Neural cell (in vitro differentiated cells): ENCODE results near the gene ZC3HAV1. TPM values are rescaled to one million over a fixed set of nuclear protein-coding genes. Genes with fewer than 3 reads are reported as not detected.

Experiments
- H2AFZ ChIP-seq: fragments of 200-600, 300-800 bp; sonication (generic), shearing (Covaris generic); 2 replicates; pipeline ENCODE4 v1.6.0; 2014; ENCODE audit warnings: low read depth, mild to moderate bottlenecking, antibody characterized with exemption, low read length, moderate library complexity
- H3F3A ChIP-seq: fragments of 200-600 bp; shearing (Covaris generic); 2 replicates; pipeline ENCODE4 v1.6.1; 2016; ENCODE audit warnings: mild to moderate bottlenecking, moderate library complexity, mixed read lengths, antibody characterized with exemption, low read length; ENCODE audit not compliant: insufficient read depth, poor library complexity, severe bottlenecking
- H3K27ac ChIP-seq: fragments of 200-600, 300-800 bp; sonication (generic), shearing (Covaris generic); 2 replicates; pipeline ENCODE4 v1.5.1; 2014; ENCODE audit warnings: mild to moderate bottlenecking, low read length, moderate library complexity
- H3K27me3 ChIP-seq: fragments of 300-800, 200-600 bp; sonication (generic), shearing (Covaris generic); 2 replicates; pipeline ENCODE4 v1.6.0; 2014; ENCODE audit warnings: mild to moderate bottlenecking, low read depth, low read length, moderate library complexity; ENCODE audit not compliant: insufficient read depth
- H3K36me3 ChIP-seq: fragments of 300-800, 200-600 bp; sonication (generic), shearing (Covaris generic); 2 replicates; pipeline ENCODE4 v1.5.1; 2014; ENCODE audit warnings: mild to moderate bottlenecking, antibody characterized with exemption, low read length, moderate library complexity; ENCODE audit not compliant: insufficient read depth
- H3K4me2 ChIP-seq: fragments of 300-800, 200-600 bp; sonication (generic), shearing (Covaris generic); 2 replicates; pipeline ENCODE4 v1.6.0; 2014; ENCODE audit warnings: mild to moderate bottlenecking, low read length
- H3K4me3 ChIP-seq: fragments of 300-800, 200-600 bp; sonication (generic), shearing (Covaris generic); 2 replicates; pipeline ENCODE4 v1.5.1; 2014; ENCODE audit warnings: mild to moderate bottlenecking, low read length, moderate library complexity
- H3K79me2 ChIP-seq: fragments of 200-600 bp; shearing (Covaris generic); replicated peaks from 2 replicates; pipeline ENCODE4 v1.6.0; 2014; ENCODE audit warnings: mild to moderate bottlenecking, low read length, moderate library complexity; ENCODE audit not compliant: insufficient read depth
- H3K9ac ChIP-seq: fragments of 300-800, 200-600 bp; sonication (generic), shearing (Covaris generic); 2 replicates; pipeline ENCODE4 v1.6.1; 2016; ENCODE audit warnings: mild to moderate bottlenecking, low read length, mixed read lengths
- H3K9me2 ChIP-seq: fragments of 200-600 bp; shearing (Covaris generic); 2 replicates; pipeline ENCODE4 v1.6.1; 2016; ENCODE audit warnings: mild to moderate bottlenecking, low read length, mixed read lengths; ENCODE audit not compliant: insufficient read depth
- H3K9me3 ChIP-seq: fragments of 200-600, 300-800 bp; sonication (generic), shearing (Covaris generic); 2 replicates; pipeline ENCODE4 v1.6.1; 2016; ENCODE audit warnings: mild to moderate bottlenecking, mixed run types, low read length, moderate library complexity, mixed read lengths
- H4K20me1 ChIP-seq: fragments of 200-600 bp; shearing (Covaris generic); 2 replicates; pipeline ENCODE4 v1.6.1; 2016; ENCODE audit warnings: mild to moderate bottlenecking, mixed run types; ENCODE audit not compliant: insufficient read depth
- EP300 ChIP-seq: fragments of 450-650 bp; conservative IDR thresholded peaks from 2 replicates; pipeline ENCODE4 v1.6.1; 2014; ENCODE audit warnings: antibody characterized with exemption, mild to moderate bottlenecking, moderate library complexity; ENCODE audit not compliant: poor library complexity, severe bottlenecking
- EZH2 ChIP-seq: fragments of 200-600, 300-800 bp; shearing (Covaris generic), sonication (generic); IDR thresholded peaks from 2 replicates; pipeline ENCODE4 v1.6.1; 2014; ENCODE audit warnings: antibody characterized with exemption, low read length, borderline replicate concordance, mild to moderate bottlenecking; ENCODE audit not compliant: insufficient read depth, poor library complexity, severe bottlenecking
- MXI1 ChIP-seq: fragments of 450-650 bp; conservative IDR thresholded peaks from 2 replicates; pipeline ENCODE4 v1.6.1; 2014; ENCODE audit warnings: antibody characterized with exemption, mild to moderate bottlenecking; ENCODE audit not compliant: poor library complexity, severe bottlenecking
- POLR2AphosphoS5 ChIP-seq: IDR thresholded peaks from 2 replicates; pipeline ENCODE4 v1.6.1; 2012
- RAD21 ChIP-seq: fragments of 450-650 bp; conservative IDR thresholded peaks from 2 replicates; pipeline ENCODE4 v1.6.1; 2014; ENCODE audit warnings: antibody characterized with exemption, mild to moderate bottlenecking, moderate library complexity
- SMC3 ChIP-seq: fragments of 450-650 bp; conservative IDR thresholded peaks from 2 replicates; pipeline ENCODE4 v1.6.1; 2014; ENCODE audit warnings: antibody characterized with exemption, mild to moderate bottlenecking, moderate library complexity; ENCODE audit not compliant: poor library complexity
- TAF1 ChIP-seq: IDR thresholded peaks from 2 replicates; pipeline ENCODE4 v1.6.1; 2012; ENCODE audit warnings: low read depth
- polyA plus RNA-seq: library from polyadenylated mRNA; depleted of rRNA; stranded (reverse); fragments of >200 nt; gene quantifications from 2 replicates; pipeline ENCODE4 v1.2.3, GENCODE V29; 2014
- TF ChIP-seq, protein P1 (sequence below): fragments of 450-650 bp; IDR thresholded peaks from 2 replicates; pipeline ENCODE4 v1.5.1; 2014; ENCODE audit warnings: antibody characterized with exemption, mild to moderate bottlenecking, moderate library complexity; ENCODE audit not compliant: poor library complexity, severe bottlenecking
- TF ChIP-seq, protein P2 (sequence below): IDR thresholded peaks from 2 replicates; pipeline ENCODE4 v1.6.1; 2012; ENCODE audit warnings: borderline replicate concordance

Gene ZC3HAV1
- polyA plus RNA-seq, 1 donor from 2014 or later: 0.16 TPM

DNA sequence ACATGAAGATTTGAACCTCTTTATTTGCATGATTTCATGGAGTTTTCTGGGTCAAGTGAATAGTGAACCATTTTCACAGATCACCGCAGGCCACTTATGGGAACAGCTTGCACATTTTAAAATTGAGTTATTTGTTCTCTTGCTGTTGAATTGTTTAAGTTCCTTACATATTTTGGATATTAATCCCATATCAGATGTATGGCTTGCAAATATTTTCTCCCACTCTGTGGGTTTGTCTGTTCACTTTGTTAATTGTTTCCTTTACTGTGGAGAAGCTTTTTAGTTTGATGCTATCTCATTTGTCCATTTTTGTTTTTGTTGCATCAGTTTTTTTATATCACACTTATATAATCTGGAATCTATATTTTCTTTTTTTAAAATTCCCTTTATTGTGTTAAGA is 59.6 kb downstream of the ZC3HAV1 start:
- no peaks in the 10 kb centered on the region for H3K9me3 ChIP-seq
- no peak overlapping the region for H3K4me2 ChIP-seq
- no peaks in the 10 kb centered on the region for H3K79me2 ChIP-seq
- H3K4me3 ChIP-seq: no peak overlapping the region
- no peaks in the 10 kb centered on the region for H3K9me2 ChIP-seq
- no peaks in the 10 kb centered on the region for H3K27me3 ChIP-seq
- TF ChIP-seq POLR2AphosphoS5 (no peak), SMC3 (no peak)
- TF ChIP-seq, protein P1, sequence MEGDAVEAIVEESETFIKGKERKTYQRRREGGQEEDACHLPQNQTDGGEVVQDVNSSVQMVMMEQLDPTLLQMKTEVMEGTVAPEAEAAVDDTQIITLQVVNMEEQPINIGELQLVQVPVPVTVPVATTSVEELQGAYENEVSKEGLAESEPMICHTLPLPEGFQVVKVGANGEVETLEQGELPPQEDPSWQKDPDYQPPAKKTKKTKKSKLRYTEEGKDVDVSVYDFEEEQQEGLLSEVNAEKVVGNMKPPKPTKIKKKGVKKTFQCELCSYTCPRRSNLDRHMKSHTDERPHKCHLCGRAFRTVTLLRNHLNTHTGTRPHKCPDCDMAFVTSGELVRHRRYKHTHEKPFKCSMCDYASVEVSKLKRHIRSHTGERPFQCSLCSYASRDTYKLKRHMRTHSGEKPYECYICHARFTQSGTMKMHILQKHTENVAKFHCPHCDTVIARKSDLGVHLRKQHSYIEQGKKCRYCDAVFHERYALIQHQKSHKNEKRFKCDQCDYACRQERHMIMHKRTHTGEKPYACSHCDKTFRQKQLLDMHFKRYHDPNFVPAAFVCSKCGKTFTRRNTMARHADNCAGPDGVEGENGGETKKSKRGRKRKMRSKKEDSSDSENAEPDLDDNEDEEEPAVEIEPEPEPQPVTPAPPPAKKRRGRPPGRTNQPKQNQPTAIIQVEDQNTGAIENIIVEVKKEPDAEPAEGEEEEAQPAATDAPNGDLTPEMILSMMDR: no peak
- TF ChIP-seq, protein P2, sequence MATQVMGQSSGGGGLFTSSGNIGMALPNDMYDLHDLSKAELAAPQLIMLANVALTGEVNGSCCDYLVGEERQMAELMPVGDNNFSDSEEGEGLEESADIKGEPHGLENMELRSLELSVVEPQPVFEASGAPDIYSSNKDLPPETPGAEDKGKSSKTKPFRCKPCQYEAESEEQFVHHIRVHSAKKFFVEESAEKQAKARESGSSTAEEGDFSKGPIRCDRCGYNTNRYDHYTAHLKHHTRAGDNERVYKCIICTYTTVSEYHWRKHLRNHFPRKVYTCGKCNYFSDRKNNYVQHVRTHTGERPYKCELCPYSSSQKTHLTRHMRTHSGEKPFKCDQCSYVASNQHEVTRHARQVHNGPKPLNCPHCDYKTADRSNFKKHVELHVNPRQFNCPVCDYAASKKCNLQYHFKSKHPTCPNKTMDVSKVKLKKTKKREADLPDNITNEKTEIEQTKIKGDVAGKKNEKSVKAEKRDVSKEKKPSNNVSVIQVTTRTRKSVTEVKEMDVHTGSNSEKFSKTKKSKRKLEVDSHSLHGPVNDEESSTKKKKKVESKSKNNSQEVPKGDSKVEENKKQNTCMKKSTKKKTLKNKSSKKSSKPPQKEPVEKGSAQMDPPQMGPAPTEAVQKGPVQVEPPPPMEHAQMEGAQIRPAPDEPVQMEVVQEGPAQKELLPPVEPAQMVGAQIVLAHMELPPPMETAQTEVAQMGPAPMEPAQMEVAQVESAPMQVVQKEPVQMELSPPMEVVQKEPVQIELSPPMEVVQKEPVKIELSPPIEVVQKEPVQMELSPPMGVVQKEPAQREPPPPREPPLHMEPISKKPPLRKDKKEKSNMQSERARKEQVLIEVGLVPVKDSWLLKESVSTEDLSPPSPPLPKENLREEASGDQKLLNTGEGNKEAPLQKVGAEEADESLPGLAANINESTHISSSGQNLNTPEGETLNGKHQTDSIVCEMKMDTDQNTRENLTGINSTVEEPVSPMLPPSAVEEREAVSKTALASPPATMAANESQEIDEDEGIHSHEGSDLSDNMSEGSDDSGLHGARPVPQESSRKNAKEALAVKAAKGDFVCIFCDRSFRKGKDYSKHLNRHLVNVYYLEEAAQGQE: no peak
- H4K20me1 ChIP-seq: no peaks in the 10 kb centered on the region
- H2AFZ ChIP-seq: no peak overlapping the region
- H3F3A ChIP-seq: no peaks in the 10 kb centered on the region
- H3K27ac ChIP-seq: no peak overlapping the region
- no peaks in the 10 kb centered on the region for H3K36me3 ChIP-seq
- no peak overlapping the region for H3K9ac ChIP-seq

DNA sequence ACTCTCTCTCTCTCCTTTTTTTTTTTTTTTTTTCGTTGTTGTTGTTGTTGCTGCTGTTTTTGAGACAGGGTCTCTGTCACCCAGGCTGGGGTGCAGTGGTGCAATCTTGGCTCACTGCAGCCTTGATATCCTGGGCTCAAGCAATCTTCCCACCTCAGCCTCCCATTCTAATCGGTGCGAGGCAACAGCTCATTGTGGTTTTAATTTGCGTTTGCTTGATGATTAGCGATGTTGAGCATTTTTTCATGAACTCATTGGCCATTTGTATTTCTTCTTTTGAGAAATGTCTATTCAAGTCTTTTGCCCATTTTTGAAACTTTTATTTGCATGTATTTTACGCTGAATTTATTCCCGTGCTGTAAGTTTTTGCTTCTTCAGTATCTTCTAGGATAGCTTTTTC is 60.4 kb downstream of the ZC3HAV1 start:
- H2AFZ ChIP-seq: no peak overlapping the region
- H3K27ac ChIP-seq: no peak overlapping the region
- TF ChIP-seq RAD21 (no peak), TAF1 (no peak), SMC3 (no peak), MXI1 (no peak), EZH2 (no peak), EP300 (no peak), POLR2AphosphoS5 (no peak)
- TF ChIP-seq, protein P2: no peak
- TF ChIP-seq, protein P1: no peak
- H3K4me2 ChIP-seq: no peak overlapping the region
- no peaks in the 10 kb centered on the region for H3K9me2 ChIP-seq
- no peak overlapping the region for H3K4me3 ChIP-seq
- no peaks in the 10 kb centered on the region for H3K27me3 ChIP-seq
- H4K20me1 ChIP-seq: no peaks in the 10 kb centered on the region
- no peaks in the 10 kb centered on the region for H3K36me3 ChIP-seq
- no peaks in the 10 kb centered on the region for H3K79me2 ChIP-seq
- no peaks in the 10 kb centered on the region for H3F3A ChIP-seq
- H3K9me3 ChIP-seq: no peaks in the 10 kb centered on the region
- no peak overlapping the region for H3K9ac ChIP-seq
